SK-N-SH (cell line): Measurements from ENCODE around the gene TMEM98.

Experiments
- CHD2 ChIP-seq: fragments of 150-350 bp; IDR thresholded peaks from 2 replicates; pipeline ENCODE4 v1.6.1; 2018; ENCODE audit warnings: low read length; ENCODE audit not compliant: partially characterized antibody
- EP300 ChIP-seq, 2 experiments: IDR thresholded peaks; 2 replicates each; pipeline versions ENCODE4 v1.4.0 to v1.6.1; 2012; ENCODE audit warnings: borderline replicate concordance in 1 of 2, low read depth in 1 of 2, low read length in 1 of 2
- GATA2 ChIP-seq: sonication (generic); formaldehyde crosslinking; IDR thresholded peaks from 2 replicates; pipeline ENCODE4 v1.5.0; 2020; ENCODE audit warnings: mild to moderate bottlenecking, missing genetic modification reagents
- POLR2AphosphoS5 ChIP-seq: IDR thresholded peaks from 2 replicates; pipeline ENCODE4 v1.6.1; 2012; ENCODE audit warnings: low read depth, low read length
- RAD21 ChIP-seq: IDR thresholded peaks from 2 replicates; pipeline ENCODE4 v1.6.1; 2012; ENCODE audit warnings: mild to moderate bottlenecking, low read length
- RCOR1 ChIP-seq: fragments of 150-350 bp; IDR thresholded peaks from 2 replicates; pipeline ENCODE4 v1.6.1; 2017; ENCODE audit warnings: antibody characterized with exemption, low read length
- TF ChIP-seq, protein P1 (sequence below): fragments of 200-600 bp; sonication (generic); IDR thresholded peaks from 2 replicates; pipeline ENCODE4 v1.6.1; 2017; ENCODE audit warnings: antibody characterized with exemption, mild to moderate bottlenecking, moderate library complexity

DNA sequence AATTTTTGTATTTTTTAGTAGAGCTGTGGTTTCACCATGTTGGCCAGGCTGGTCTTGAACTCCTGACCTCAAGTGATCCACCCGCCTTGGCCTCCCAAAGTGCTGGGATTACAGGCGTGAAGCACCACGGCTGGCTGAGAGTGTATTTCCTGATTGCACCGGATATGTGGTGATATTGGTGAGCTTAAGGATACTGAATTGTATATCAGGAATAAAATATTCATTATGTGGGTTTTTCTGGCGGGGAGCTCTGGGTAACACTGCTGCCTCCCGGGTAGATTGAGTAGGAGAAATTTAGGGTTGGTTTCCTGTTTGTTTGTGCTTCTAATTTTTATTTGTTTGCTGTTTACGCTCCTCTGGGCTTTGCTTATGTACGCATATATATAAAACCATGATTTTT is 7.7 kb upstream of the TMEM98 start:
- TF ChIP-seq RAD21 (no peak), CHD2 (no peak), EP300 (IDR thresholded peaks at IDR 0.05; ENCODE audit: borderline replicate concordance in 1 of 2, low read depth in 1 of 2, low read length in 1 of 2) (no peak), POLR2AphosphoS5 (no peak), RCOR1 (no peak), GATA2 (no peak)
- TF ChIP-seq, protein P1, sequence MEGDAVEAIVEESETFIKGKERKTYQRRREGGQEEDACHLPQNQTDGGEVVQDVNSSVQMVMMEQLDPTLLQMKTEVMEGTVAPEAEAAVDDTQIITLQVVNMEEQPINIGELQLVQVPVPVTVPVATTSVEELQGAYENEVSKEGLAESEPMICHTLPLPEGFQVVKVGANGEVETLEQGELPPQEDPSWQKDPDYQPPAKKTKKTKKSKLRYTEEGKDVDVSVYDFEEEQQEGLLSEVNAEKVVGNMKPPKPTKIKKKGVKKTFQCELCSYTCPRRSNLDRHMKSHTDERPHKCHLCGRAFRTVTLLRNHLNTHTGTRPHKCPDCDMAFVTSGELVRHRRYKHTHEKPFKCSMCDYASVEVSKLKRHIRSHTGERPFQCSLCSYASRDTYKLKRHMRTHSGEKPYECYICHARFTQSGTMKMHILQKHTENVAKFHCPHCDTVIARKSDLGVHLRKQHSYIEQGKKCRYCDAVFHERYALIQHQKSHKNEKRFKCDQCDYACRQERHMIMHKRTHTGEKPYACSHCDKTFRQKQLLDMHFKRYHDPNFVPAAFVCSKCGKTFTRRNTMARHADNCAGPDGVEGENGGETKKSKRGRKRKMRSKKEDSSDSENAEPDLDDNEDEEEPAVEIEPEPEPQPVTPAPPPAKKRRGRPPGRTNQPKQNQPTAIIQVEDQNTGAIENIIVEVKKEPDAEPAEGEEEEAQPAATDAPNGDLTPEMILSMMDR, result no peak
